ENCODE measurements around the gene GLRX5. TPM values are rescaled to one million over a fixed set of nuclear protein-coding genes. Genes with fewer than 3 reads are reported as not detected.
A peak's percentile ranks its signal among the peaks of the same experiment; 100 is the strongest.

The GLRX5 gene
- total RNA-seq, 4 donors from 2014 or later, result 11.6 to 177 (median 38.2) TPM

- Histone ChIP-seq H3K27me3 (no peaks in the 10 kb centered on the region), H3K4me3 (no peak overlapping the region), H3K9me3 (no peaks in the 10 kb centered on the region), H3K4me1 (peaks cover 18 to 43% (median 31%) of the 10 kb centered on the region in 4 donors), H3K27ac (no peak overlapping the region), H3K36me3 (no peaks in the 10 kb centered on the region)
- no peak for TF ChIP-seq CTCF (IDR thresholded peaks at IDR 0.05)
- no peak for TF ChIP-seq EP300 (IDR thresholded peaks at IDR 0.05; ENCODE audit: low read depth)
- no peak for TF ChIP-seq POLR2A (IDR thresholded peaks at IDR 0.05)
- TF ChIP-seq POLR2AphosphoS5 (IDR thresholded peaks at IDR 0.05), result no peak
- DNase-seq, result no peak
- 53 to 80% methylated on average over 4 to 6 of the region's 6 CpGs for WGBS, 2 donors (ENCODE audit: low coverage in 1 of 2)
- in situ Hi-C loops (cut with MboI; ENCODE audit: low pct_ligation_motif_present in 1 of 4, low pct_unique_long_range_greater_than_20kb in 1 of 4, low sequenced_read_pairs in 3 of 4), result no loop called here
- intact Hi-C loops (cut with DNase I; ENCODE audit: low total_unique reads), result no loop called here
Observed at GRCh38 chr14:95513291-95513690, 21.6 kb upstream of the GLRX5 start.

GRCh38 chr14:95514131-95515079 lies 20.4 kb upstream of the GLRX5 start:
- H3K4me3 ChIP-seq, result peak overlapping the region in 2 of 4 donors; percentile 76 to 92
- in situ Hi-C loops (cut with MboI; ENCODE audit: low pct_ligation_motif_present in 1 of 4, low pct_unique_long_range_greater_than_20kb in 1 of 4, low sequenced_read_pairs in 3 of 4) (no loop called here), intact Hi-C loops (cut with DNase I; ENCODE audit: low total_unique reads) (loop anchor here (5.0 kb wide), 1 partner anchor 62 kb away; no protein-coding TSS in a partner anchor)
- TF ChIP-seq POLR2A (IDR thresholded peaks at IDR 0.05), result no peak
- no peak for TF ChIP-seq CTCF (IDR thresholded peaks at IDR 0.05)
- TF ChIP-seq POLR2AphosphoS5 (IDR thresholded peaks at IDR 0.05), result no peak
- no peak for TF ChIP-seq EP300 (IDR thresholded peaks at IDR 0.05; ENCODE audit: low read depth)
- H3K27me3 ChIP-seq, result no peaks in the 10 kb centered on the region
- no peak for DNase-seq
- 83% methylated on average over 18 of the region's 18 CpGs; no CpG with 5 or more reads in 1 of the 2 donors for WGBS, 2 donors (ENCODE audit: low coverage in 1 of 2)
- peak overlapping the region; percentile 81 to 90 (median 86) for H3K27ac ChIP-seq
- no peaks in the 10 kb centered on the region for H3K36me3 ChIP-seq
- H3K4me1 ChIP-seq, result peaks cover 18 to 53% (median 35%) of the 10 kb centered on the region in 4 donors
- H3K9me3 ChIP-seq, result no peaks in the 10 kb centered on the region

- TF ChIP-seq POLR2AphosphoS5 (IDR thresholded peaks at IDR 0.05), result no peak
- TF ChIP-seq CTCF (IDR thresholded peaks at IDR 0.05), result no peak
- TF ChIP-seq POLR2A (IDR thresholded peaks at IDR 0.05), result no peak
- peak overlapping the region in 2 of 4 donors; percentile 76 to 92 for H3K4me3 ChIP-seq
- 31% methylated on average over 9 of the region's 9 CpGs; no CpG with 5 or more reads in 1 of the 2 donors for WGBS, 2 donors (ENCODE audit: low coverage in 1 of 2)
- H3K27me3 ChIP-seq, result no peaks in the 10 kb centered on the region
- intact Hi-C loops (cut with DNase I; ENCODE audit: low total_unique reads) (loop anchor here (5.0 kb wide), 1 partner anchor 63 kb away; no protein-coding TSS in a partner anchor), in situ Hi-C loops (cut with MboI; ENCODE audit: low pct_ligation_motif_present in 1 of 4, low pct_unique_long_range_greater_than_20kb in 1 of 4, low sequenced_read_pairs in 3 of 4) (no loop called here)
- no peaks in the 10 kb centered on the region for H3K36me3 ChIP-seq
- no peak for DNase-seq
- H3K27ac ChIP-seq, result peak overlapping the region; percentile 81 to 90 (median 86)
- no peaks in the 10 kb centered on the region for H3K9me3 ChIP-seq
- peaks cover 22 to 59% (median 38%) of the 10 kb centered on the region in 4 donors for H3K4me1 ChIP-seq
Observed at GRCh38 chr14:95515080-95515489, 19.8 kb upstream of the GLRX5 start.
